GM18508 (cell line): Measurements from ENCODE around the gene MITF.

ENCODE experiments used
- ATAC-seq: cut with Tn5 transposase; IDR thresholded peaks from one replicate; pipeline ENCODE4 v1.9.1; 2021; ENCODE audit warnings: moderate number of reproducible peaks; ENCODE audit not compliant: insufficient read depth, unreplicated experiment

The MITF gene

GRCh38 chr3:69866988-69867720 lies 127.9 kb downstream of the MITF start:
- ATAC-seq = no peak

DNA sequence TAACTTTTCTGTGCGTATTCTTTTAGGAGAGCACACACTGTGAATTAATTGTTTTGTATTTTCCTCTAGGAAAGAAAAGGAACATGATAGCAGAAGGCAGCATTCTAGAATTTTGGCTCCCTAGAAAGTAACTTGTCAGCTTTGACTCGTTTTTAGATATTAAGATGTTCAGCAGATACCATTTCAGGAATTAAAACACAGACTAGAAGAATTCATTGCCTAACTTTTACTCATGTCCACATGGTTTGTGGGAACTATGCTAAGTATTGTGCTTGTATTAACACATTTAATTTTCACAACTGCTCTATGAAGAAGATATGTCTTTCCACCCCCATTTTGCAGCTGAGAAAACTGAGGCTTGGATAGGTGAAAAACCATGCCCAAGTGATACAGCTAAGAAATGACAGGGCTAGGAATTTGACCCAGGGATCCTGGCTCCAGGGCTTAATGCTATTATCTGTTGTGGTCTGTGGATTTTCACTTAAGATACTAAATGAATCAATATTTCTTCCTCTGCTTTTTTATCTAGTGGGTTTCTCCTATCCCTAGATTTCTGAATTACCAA lies 128.8 kb downstream of the MITF start:
- no peak for ATAC-seq

DNA sequence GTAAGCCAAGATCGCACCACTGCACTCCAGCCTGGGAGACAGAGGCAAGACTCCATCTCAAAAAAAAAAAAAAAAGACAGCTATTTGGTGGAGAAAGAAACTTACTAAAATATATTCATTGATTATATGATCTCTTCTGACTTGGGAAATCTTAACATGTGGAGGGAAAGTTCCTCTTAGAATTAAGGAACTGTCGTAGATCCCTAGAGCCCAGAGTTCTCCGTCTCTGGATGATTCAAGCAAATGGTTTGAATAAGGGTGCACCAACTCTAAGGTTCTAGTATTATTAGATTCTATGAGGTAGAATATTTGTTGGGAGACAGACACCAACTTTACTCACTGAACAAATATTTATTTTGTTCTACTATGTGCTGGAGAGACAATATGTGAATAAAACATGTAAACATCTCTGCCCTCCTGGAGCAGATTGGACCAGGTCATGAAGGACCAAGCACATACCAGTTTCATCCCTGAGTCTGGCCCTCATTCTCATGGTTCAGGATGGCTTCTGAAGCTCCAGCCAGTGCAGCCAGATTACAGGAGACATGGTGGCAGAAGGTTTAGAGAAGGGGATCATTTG lies 129.7 kb downstream of the MITF start:
- no peak for ATAC-seq

- ATAC-seq = no peak
These were observed 130.4 kb downstream of the MITF start for GRCh38 chr3:69869643-69870042.

GRCh38 chr3:69871251-69871650 lies 132.0 kb downstream of the MITF start:
- no peak for ATAC-seq

DNA sequence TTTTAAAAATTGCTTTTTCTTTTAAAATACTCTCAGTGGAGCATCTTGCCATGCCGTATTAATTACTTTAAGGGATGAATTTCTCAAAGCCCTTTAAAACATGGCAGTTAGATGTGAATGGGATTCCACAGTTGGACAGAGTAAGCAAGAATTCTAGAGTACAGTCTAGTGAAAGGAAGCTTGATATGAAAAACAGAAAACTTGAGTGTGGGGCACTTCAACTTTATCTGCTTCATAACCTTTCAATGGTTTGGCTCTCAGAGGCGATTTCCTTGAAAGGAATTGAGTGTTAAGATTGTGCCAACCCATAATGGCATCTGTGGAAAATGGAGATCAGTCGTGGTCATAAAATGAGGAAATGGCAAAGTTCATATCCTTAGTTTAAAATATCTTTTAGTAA lies 132.6 kb downstream of the MITF start:
- no peak for ATAC-seq

- ATAC-seq = no peak
These were observed 133.6 kb downstream of the MITF start for GRCh38 chr3:69872783-69873378.

GRCh38 chr3:69876073-69876472 lies 136.8 kb downstream of the MITF start:
- ATAC-seq = no peak

DNA sequence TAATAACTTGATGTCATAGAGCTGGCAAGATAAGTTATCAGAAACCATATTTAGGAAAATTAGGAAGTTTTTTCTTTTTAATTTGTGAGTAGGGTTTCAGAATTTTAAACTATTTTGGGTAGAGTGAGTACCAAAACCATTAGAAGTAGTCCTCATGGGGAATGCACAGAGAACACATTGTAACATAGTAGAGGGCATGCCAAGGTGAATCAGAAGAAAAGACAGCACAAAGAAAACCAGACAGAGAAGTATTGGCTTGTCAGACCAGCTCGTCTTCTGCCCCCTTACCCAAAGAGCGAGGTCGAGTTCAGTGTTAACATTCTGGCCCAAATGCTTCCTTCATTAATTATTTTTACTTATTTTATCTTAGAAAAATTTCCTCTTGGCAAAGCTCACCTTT lies 139.0 kb downstream of the MITF start:
- no peak for ATAC-seq

- no peak for ATAC-seq
These were observed 139.8 kb downstream of the MITF start for GRCh38 chr3:69879051-69879450.

DNA sequence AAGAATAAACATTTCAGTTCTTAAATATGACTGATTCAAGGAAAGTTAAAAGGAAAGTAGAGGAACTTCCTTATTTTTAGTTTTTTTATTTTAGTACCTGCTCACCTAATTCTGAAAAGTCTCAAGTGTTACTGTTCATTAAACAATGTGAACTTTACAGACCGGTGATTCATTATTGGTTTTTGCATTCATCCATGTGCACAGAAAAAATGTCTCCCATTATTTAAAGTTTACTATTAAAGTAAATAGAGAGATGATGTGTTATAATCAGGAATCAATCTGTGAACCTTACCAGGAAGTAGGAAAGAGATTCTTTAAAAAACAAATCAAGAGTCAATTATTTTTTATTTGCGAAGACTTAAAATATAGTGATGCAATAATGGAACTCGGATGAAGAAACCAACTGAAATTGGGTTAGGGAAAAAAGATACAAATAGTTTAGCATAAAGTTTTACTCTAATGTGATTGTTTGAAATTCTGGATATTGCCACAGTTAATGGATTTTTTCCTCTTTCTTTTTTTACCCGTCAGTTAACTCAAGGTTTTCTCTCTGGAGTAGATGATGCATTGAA lies 140.9 kb downstream of the MITF start:
- ATAC-seq = no peak

- no peak for ATAC-seq
These were observed 141.8 kb downstream of the MITF start for GRCh38 chr3:69881051-69881450.

DNA sequence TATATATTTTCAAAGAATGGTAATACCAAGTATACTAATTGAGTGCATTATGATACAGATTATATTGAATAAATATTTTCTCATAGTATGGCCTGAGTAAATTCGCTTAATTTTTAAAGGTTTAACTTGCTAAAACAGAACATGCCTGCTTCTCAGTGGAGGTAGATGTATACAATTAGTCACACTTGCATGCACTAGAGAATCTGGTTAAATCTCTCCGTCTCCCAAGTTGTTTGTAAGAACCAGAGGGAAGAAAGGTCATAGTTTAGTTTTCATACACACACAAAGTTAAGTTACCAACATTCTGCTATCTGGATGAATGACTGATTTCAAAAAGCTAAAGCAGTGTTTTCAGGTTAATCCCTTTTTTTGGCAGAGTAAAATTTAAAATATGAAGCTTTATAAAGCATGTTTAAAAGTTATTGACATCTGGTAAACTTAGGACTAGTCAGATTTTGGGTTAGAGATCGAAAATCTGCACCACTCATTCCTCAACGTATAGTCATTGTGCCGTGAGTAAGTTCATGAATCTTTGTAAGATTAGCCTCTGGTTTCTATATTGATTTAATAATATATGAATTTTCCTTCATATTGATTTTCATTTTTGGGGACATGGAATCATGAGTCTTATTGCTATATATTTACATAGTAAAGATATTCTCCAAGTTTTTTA lies 142.6 kb downstream of the MITF start:
- no peak for ATAC-seq

DNA sequence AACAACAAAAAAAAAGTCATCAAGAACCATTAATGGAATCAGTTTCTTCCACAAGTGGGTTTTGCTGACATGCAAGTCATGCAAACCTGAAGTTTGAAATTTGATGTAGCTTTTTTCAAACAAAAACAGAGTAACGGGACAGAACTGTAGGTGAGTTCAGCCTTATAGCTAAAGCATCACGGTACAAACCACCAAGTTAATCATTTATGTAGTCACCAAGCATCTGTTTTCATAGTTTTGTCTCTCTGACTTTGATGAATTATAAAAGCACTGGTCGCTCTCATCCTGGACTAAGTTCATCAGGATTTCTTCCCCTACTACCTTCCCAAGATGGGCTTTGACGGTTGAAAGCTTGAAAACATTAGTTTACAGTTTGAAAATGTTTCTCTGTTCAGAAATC lies 143.3 kb downstream of the MITF start:
- no peak for ATAC-seq

GRCh38 chr3:69888040-69888942 lies 149.0 kb downstream of the MITF start:
- ATAC-seq = no peak

DNA sequence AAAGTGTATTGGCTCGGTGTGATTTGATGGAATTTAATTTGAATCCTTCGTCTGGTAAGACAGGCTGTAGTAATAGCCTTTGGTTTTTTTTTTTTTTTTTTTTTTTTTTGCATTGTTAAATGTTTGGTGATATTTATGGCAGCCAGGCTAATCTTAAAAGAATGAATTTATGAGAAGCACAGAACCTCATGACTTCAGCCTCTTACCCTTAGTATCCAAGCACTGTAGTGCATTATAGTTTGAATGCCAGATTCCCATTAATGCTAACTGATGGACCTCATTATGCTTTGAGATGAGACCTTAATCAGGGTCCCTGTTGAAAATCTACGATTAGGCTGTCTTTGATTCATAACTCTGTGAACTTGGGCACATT lies 149.7 kb downstream of the MITF start:
- no peak for ATAC-seq

DNA sequence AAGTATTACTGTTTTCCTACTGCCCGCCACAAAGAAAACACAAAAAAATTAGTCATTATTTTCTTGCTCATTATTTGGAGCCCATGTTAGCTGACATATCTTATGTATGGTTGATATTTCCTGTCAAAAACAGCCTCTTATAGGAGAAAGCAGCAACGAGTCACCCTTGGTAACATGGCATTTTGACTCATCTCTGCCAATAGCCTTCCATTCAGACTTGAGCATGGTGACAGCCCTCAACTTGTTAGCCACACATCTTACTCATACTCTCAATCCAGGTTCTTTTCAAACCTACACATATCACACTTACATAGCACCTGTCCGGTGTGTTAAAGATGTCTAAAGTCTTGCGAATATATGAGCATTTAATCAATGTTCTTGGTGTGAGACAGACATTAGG lies 150.8 kb downstream of the MITF start:
- ATAC-seq = no peak

GRCh38 chr3:69890691-69891090 lies 151.4 kb downstream of the MITF start:
- no peak for ATAC-seq

DNA sequence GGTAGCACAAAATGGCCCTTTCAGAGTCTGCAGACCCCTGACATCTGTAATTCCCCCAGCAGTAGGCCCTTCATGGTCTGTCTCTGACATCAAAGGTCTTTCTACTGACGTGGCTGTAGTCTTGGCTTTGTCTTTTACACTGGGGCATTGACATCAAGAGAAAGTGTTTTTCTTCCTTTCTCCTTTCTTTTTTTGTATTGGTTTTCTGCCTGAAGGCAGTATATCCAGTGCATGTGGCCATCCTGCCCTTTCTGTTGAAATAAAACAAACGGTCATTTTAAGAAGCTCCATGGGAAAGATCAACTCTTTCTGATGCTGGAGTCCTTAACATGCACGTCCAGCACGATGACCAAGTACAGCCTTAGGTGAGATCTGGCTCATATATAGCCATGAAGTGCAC lies 153.4 kb downstream of the MITF start:
- no peak for ATAC-seq

GRCh38 chr3:69893274-69893673 lies 154.0 kb downstream of the MITF start:
- no peak for ATAC-seq
